ENCODE data around the gene CACNA1G. TPM values are rescaled to one million over a fixed set of nuclear protein-coding genes. Genes with fewer than 3 reads are reported as not detected.

CACNA1G gene
- total RNA-seq, 2 experiments from 2014 or later = not detected

DNA sequence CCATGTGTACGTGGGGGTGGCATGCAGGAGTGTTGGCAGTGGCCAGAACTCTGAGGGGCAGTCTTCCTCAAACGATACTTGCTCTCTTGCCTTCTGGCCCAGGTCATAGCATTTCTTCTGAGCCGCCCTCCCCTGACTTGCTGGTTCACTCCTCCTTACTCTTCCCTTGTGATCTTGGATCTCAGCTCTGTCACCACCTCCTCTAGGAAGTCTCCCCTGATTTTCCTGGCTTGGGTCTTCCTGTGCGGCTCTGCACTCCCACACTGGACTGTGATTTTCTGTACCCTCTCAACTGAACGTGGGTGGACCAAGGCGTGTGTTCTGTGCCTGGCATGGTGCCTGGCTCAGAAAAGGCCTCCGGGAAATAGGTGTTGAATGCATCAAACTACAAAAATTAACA, 25.1 kb upstream of the CACNA1G start:
- H3K9me3 ChIP-seq (ENCODE audit: low read length) = no peaks in the 10 kb centered on the region
- no peak overlapping the region for H3K4me3 ChIP-seq (ENCODE audit: low read depth, low read length, poor library complexity, severe bottlenecking)
- ChIA-PET POLR2A (no interaction called here), CTCF (ENCODE audit: unreplicated experiment) (no interaction called here)
- H3K9me2 ChIP-seq (ENCODE audit: insufficient read depth, low read length) = no peaks in the 10 kb centered on the region
- no peaks in the 10 kb centered on the region for H3K79me2 ChIP-seq (ENCODE audit: insufficient read depth, low read depth, low read length)
- H3K36me3 ChIP-seq (ENCODE audit: insufficient read depth, low read length) = no peaks in the 10 kb centered on the region
- no peaks in the 10 kb centered on the region for H3K4me1 ChIP-seq (ENCODE audit: insufficient read depth, low read length, poor library complexity, severe bottlenecking)
- BruUV-seq (replicated peaks) = no TSS peak
- H3K4me2 ChIP-seq (ENCODE audit: low read length) = no peak overlapping the region
- intact Hi-C loops (cut with micrococcal nuclease; ENCODE audit: unreplicated experiment) = no loop called here
- no peaks in the 10 kb centered on the region for H4K20me1 ChIP-seq (ENCODE audit: insufficient read depth, low read length)
- no peak for DNase-seq (ENCODE audit: low spot score)
- no peak overlapping the region for H2AFZ ChIP-seq (ENCODE audit: low read length)
- H3K27ac ChIP-seq (ENCODE audit: low read depth, low read length, poor library complexity, severe bottlenecking) = no peak overlapping the region
- TF ChIP-seq, protein P1, sequence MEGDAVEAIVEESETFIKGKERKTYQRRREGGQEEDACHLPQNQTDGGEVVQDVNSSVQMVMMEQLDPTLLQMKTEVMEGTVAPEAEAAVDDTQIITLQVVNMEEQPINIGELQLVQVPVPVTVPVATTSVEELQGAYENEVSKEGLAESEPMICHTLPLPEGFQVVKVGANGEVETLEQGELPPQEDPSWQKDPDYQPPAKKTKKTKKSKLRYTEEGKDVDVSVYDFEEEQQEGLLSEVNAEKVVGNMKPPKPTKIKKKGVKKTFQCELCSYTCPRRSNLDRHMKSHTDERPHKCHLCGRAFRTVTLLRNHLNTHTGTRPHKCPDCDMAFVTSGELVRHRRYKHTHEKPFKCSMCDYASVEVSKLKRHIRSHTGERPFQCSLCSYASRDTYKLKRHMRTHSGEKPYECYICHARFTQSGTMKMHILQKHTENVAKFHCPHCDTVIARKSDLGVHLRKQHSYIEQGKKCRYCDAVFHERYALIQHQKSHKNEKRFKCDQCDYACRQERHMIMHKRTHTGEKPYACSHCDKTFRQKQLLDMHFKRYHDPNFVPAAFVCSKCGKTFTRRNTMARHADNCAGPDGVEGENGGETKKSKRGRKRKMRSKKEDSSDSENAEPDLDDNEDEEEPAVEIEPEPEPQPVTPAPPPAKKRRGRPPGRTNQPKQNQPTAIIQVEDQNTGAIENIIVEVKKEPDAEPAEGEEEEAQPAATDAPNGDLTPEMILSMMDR (conservative IDR thresholded peaks at IDR 0.05; ENCODE audit: low read length) = no peak
- TF ChIP-seq EZH2phosphoT487 (IDR thresholded peaks at IDR 0.05; ENCODE audit: borderline replicate concordance, low read depth, low read length) = no peak

DNA sequence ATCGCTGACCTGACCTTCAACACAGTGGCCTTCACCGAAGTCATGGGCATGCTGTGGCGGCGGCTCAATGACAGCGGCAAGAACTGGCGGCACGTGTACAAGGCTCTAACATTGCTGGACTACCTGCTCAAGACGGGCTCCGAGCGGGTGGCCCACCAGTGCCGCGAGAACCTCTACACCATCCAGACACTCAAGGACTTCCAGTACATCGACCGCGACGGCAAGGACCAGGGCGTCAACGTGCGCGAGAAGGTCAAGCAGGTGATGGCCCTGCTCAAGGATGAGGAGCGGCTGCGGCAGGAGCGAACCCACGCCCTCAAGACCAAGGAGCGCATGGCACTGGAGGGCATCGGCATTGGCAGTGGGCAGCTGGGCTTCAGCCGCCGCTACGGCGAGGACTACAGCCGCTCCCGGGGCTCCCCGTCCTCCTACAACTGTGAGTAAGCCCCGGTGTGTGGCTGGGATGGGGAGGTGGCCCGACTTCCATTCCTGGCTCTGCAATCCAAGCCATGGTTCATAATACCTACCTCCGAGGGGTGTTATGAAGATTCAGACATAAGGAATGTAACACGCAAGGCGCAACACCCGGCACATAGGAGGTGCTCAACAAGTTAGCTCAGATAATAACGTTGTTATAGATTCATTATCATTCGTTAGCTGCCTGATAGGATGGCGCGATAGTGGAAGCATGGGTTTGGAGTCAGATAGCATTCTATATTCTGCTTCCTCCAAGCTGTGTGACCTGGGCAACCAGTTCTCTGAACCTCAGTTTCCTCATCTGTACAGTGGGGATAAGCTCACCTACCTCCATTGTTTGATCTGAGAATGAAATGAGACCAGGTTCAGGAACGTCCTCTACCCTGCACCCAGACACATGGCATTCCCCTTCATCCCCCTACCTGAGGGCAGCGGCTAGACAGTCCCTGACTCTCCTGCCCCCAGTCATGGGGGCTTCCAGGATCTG, 23.6 kb upstream of the CACNA1G start:
- ChIA-PET CTCF (ENCODE audit: unreplicated experiment) (no interaction called here), POLR2A (no interaction called here)

More for the DNA sequence above, 23.6 kb upstream of the CACNA1G start:
- H3K4me1 ChIP-seq (ENCODE audit: insufficient read depth, low read length, poor library complexity, severe bottlenecking) = peaks cover 5% of the 10 kb centered on the region
- H3K4me2 ChIP-seq (ENCODE audit: low read length) = no peak overlapping the region
- no peaks in the 10 kb centered on the region for H3K36me3 ChIP-seq (ENCODE audit: insufficient read depth, low read length)
- no peaks in the 10 kb centered on the region for H4K20me1 ChIP-seq (ENCODE audit: insufficient read depth, low read length)
- no peak overlapping the region for H2AFZ ChIP-seq (ENCODE audit: low read length)
- no peaks in the 10 kb centered on the region for H3K9me2 ChIP-seq (ENCODE audit: insufficient read depth, low read length)
- intact Hi-C loops (cut with micrococcal nuclease; ENCODE audit: unreplicated experiment) = no loop called here
- H3K9me3 ChIP-seq (ENCODE audit: low read length) = no peaks in the 10 kb centered on the region
- H3K4me3 ChIP-seq (ENCODE audit: low read depth, low read length, poor library complexity, severe bottlenecking) = no peak overlapping the region
- no peak for DNase-seq (ENCODE audit: low spot score)
- H3K79me2 ChIP-seq (ENCODE audit: insufficient read depth, low read depth, low read length) = no peaks in the 10 kb centered on the region
- BruUV-seq (replicated peaks) = no TSS peak
- no peak for TF ChIP-seq EZH2phosphoT487 (IDR thresholded peaks at IDR 0.05; ENCODE audit: borderline replicate concordance, low read depth, low read length)
- TF ChIP-seq, protein P1 (conservative IDR thresholded peaks at IDR 0.05; ENCODE audit: low read length) = no peak
- no peak overlapping the region for H3K27ac ChIP-seq (ENCODE audit: low read depth, low read length, poor library complexity, severe bottlenecking)
